GM12874 (cell line): ENCODE results near the gene PSMD6.

Source experiments
- CTCF ChIP-seq: IDR thresholded peaks from 2 replicates; pipeline ENCODE4 v1.5.1; 2011; ENCODE audit warnings: low read depth, mild to moderate bottlenecking, control low read depth, low read length, moderate library complexity; ENCODE audit not compliant: insufficient read depth

The PSMD6 gene

GRCh38 chr3:64009528-64009927, 13.8 kb downstream of the PSMD6 start:
- TF ChIP-seq CTCF, result no peak

- TF ChIP-seq CTCF, result no peak
Measured at GRCh38 chr3:64008487-64009351, 14.6 kb downstream of the PSMD6 start.

- TF ChIP-seq CTCF, result no peak
Measured at GRCh38 chr3:64008017-64008416, 15.3 kb downstream of the PSMD6 start.

- no peak for TF ChIP-seq CTCF
Measured at GRCh38 chr3:64003589-64003988, 19.7 kb downstream of the PSMD6 start.

- TF ChIP-seq CTCF, result no peak
Measured at GRCh38 chr3:64002233-64002632, 21.1 kb downstream of the PSMD6 start.

GRCh38 chr3:64000453-64001055, 22.7 kb downstream of the PSMD6 start:
- TF ChIP-seq CTCF, result no peak

GRCh38 chr3:63998852-63999754, 24.2 kb downstream of the PSMD6 start:
- TF ChIP-seq CTCF, result no peak
